Measurements from ENCODE around the gene CTNNA3. TPM values are rescaled to one million over a fixed set of nuclear protein-coding genes. Genes with fewer than 3 reads are reported as not detected.

Gene CTNNA3
- total RNA-seq, 4 donors from 2014 or later = 1.2 to 7.1 (median 1.3) TPM

GRCh38 chr10:66737241-66737640 lies 958.8 kb downstream of the CTNNA3 start:
- TF ChIP-seq CTCF (IDR thresholded peaks at IDR 0.05) = no peak
- ATAC-seq (ENCODE audit: low FRiP score) = no peak

GRCh38 chr10:66723608-66724400 lies 972.2 kb downstream of the CTNNA3 start:
- DNase-seq (ENCODE audit: low spot score) (no peak), ATAC-seq (ENCODE audit: low FRiP score) (no peak)
- TF ChIP-seq CTCF (IDR thresholded peaks at IDR 0.05) = no peak

More at GRCh38 chr10:66737241-66737640, 958.8 kb downstream of the CTNNA3 start:
- no peak for DNase-seq (ENCODE audit: low spot score)

- DNase-seq (ENCODE audit: low spot score) (no peak), ATAC-seq (ENCODE audit: low FRiP score) (no peak)
- no peak for TF ChIP-seq CTCF (IDR thresholded peaks at IDR 0.05)
Measured at GRCh38 chr10:66719483-66719882, 976.5 kb downstream of the CTNNA3 start.

- no peak for ATAC-seq (ENCODE audit: low FRiP score)
Measured at GRCh38 chr10:66717231-66717981, 978.6 kb downstream of the CTNNA3 start.

GRCh38 chr10:66714741-66715140 lies 981.3 kb downstream of the CTNNA3 start:
- ATAC-seq (ENCODE audit: low FRiP score) (no peak), DNase-seq (ENCODE audit: low spot score) (no peak)
- TF ChIP-seq CTCF (IDR thresholded peaks at IDR 0.05) = no peak

More at GRCh38 chr10:66717231-66717981, 978.6 kb downstream of the CTNNA3 start:
- TF ChIP-seq CTCF (IDR thresholded peaks at IDR 0.05) = no peak
- DNase-seq (ENCODE audit: low spot score) = no peak

- ATAC-seq (ENCODE audit: low FRiP score) (no peak), DNase-seq (ENCODE audit: low spot score) (no peak)
- no peak for TF ChIP-seq CTCF (IDR thresholded peaks at IDR 0.05)
Measured at GRCh38 chr10:66713387-66713786, 982.6 kb downstream of the CTNNA3 start.

All from omental fat pad (tissue), 4 donors.